H1 (cell line): Measurements from ENCODE around the gene NOC4L. TPM values are rescaled to one million over a fixed set of nuclear protein-coding genes. Genes with fewer than 3 reads are reported as not detected.

ENCODE experiments used
- CTCF ChIA-PET: fragments of 300-600 bp; sonication (Branson Sonifier 250); formaldehyde crosslinking; loops from one replicate; lab custom pipeline; 2021; ENCODE audit not compliant: partially characterized antibody; lab: Charles Lee
- POLR2A ChIA-PET: fragments of 300-600 bp; sonication (Branson Sonifier 250); formaldehyde crosslinking; loops from one replicate; lab custom pipeline; 2021; ENCODE audit warnings: inconsistent platforms; ENCODE audit not compliant: partially characterized antibody; lab: Charles Lee
- DNase-seq, 2 experiments: peaks; one replicate each; pipeline versions ENCODE4 v3.0.0 to v3.0.0-alpha.2; 2010 to 2022; ENCODE audit warnings: low spot score in 2 of 2, low read depth in 1 of 2, mixed read lengths in 1 of 2
- FAIRE-seq: peaks from 2 replicates; lab custom pipeline; 2011; peaks lifted over from hg19 to GRCh38; lab: Jason Lieb, UNC
- H2AFZ ChIP-seq: 2 replicates; pipeline ENCODE4 v1.8.1; 2012; ENCODE audit warnings: low read length, inconsistent platforms
- H2AK5ac ChIP-seq: 2 replicates; pipeline ENCODE4 v1.6.1; 2013; ENCODE audit warnings: low read depth, low read length
- H2BK120ac ChIP-seq: replicated peaks from 2 replicates; pipeline ENCODE3; 2013; ENCODE audit warnings: low read depth, low read length, inconsistent platforms
- H2BK12ac ChIP-seq: 2 replicates; pipeline ENCODE4 v1.6.1; 2013; ENCODE audit warnings: low read depth, low read length
- H2BK15ac ChIP-seq: 2 replicates; pipeline ENCODE4 v1.6.1; 2013; ENCODE audit warnings: low read length
- H2BK20ac ChIP-seq: 2 replicates; pipeline ENCODE4 v1.6.1; 2013; ENCODE audit warnings: low read length
- H2BK5ac ChIP-seq: 2 replicates; pipeline ENCODE4 v1.6.1; 2013; ENCODE audit warnings: low read depth, low read length
- H3K14ac ChIP-seq: 2 replicates; pipeline ENCODE4 v1.6.1; 2013; ENCODE audit warnings: inconsistent platforms; ENCODE audit not compliant: insufficient read length
- H3K18ac ChIP-seq: 2 replicates; pipeline ENCODE4 v1.6.1; 2013; ENCODE audit warnings: low read length; ENCODE audit errors: extremely low read depth
- H3K23ac ChIP-seq: 2 replicates; pipeline ENCODE4 v1.6.1; 2013; ENCODE audit warnings: inconsistent platforms; ENCODE audit not compliant: insufficient read length
- H3K23me2 ChIP-seq: 2 replicates; pipeline ENCODE4 v1.6.1; 2013; ENCODE audit warnings: low read depth, low read length
- H3K27ac ChIP-seq: 2 replicates; pipeline ENCODE4 v1.6.1; 2011; ENCODE audit warnings: low read depth, low read length, inconsistent platforms
- H3K27me3 ChIP-seq, 4 experiments: replicated peaks in 1 of 4; 1 replicate in 1 of 4; 2 replicates in 3 of 4; pipeline versions ENCODE4 v1.6.1 to v1.8.1; 2011 to 2013; ENCODE audit warnings: low read length in 3 of 4, mild to moderate bottlenecking in 3 of 4, inconsistent platforms in 2 of 4, mixed read lengths in 2 of 4, moderate library complexity in 1 of 4; ENCODE audit not compliant: control insufficient read depth in 3 of 4, insufficient read depth in 3 of 4; ENCODE audit errors: extremely low read depth in 1 of 4
- H3K36me3 ChIP-seq, 4 experiments: 2 replicates each; pipeline versions ENCODE4 v1.6.1 to v1.8.1; 2011 to 2013; ENCODE audit warnings: mild to moderate bottlenecking in 4 of 4, low read length in 3 of 4, moderate library complexity in 2 of 4, control low read depth in 1 of 4, inconsistent platforms in 1 of 4; ENCODE audit not compliant: insufficient read depth in 4 of 4, control insufficient read depth in 2 of 4
- H3K4ac ChIP-seq: replicated peaks from 2 replicates; pipeline ENCODE3; 2013; ENCODE audit warnings: low read length, low read depth, mixed read lengths, inconsistent platforms; ENCODE audit not compliant: insufficient read length
- H3K4me1 ChIP-seq, 4 experiments: replicated peaks in 1 of 4; 1 replicate in 1 of 4; 2 replicates in 3 of 4; pipeline versions ENCODE4 v1.6.1 to v1.8.1; 2011 to 2013; ENCODE audit warnings: low read length in 3 of 4, inconsistent platforms in 2 of 4, mixed read lengths in 1 of 4; ENCODE audit not compliant: insufficient read depth in 4 of 4, control insufficient read depth in 3 of 4
- H3K4me2 ChIP-seq, 2 experiments: 2 replicates each; pipeline versions ENCODE4 v1.6.1 to v1.8.1; 2011 to 2013; ENCODE audit warnings: low read depth in 2 of 2, low read length in 2 of 2, control low read depth in 1 of 2, inconsistent platforms in 1 of 2, mild to moderate bottlenecking in 1 of 2; ENCODE audit not compliant: insufficient read depth in 1 of 2
- H3K4me3 ChIP-seq, 4 experiments: fragments of 200-600, 300-600 bp in 1 of 4; sonication (generic), shearing (Covaris generic), sonication (Bioruptor Twin) in 1 of 4; 2 replicates each; pipeline versions ENCODE4 v1.5.1 to v1.8.1; 2011 to 2016; ENCODE audit warnings: low read length in 4 of 4, low read depth in 3 of 4, control low read depth in 2 of 4, inconsistent platforms in 2 of 4, mild to moderate bottlenecking in 2 of 4, mixed read lengths in 1 of 4, moderate library complexity in 1 of 4; ENCODE audit not compliant: insufficient read depth in 2 of 4; ENCODE audit errors: extremely low read depth in 1 of 4
- H3K56ac ChIP-seq: replicated peaks from 2 replicates; pipeline ENCODE3; 2013; ENCODE audit warnings: low read depth, mild to moderate bottlenecking, mixed read lengths, low read length, inconsistent platforms; ENCODE audit not compliant: insufficient read length
- H3K79me1 ChIP-seq: 2 replicates; pipeline ENCODE4 v1.6.1; 2013; ENCODE audit warnings: low read depth, low read length, control low read depth
- H3K79me2 ChIP-seq, 2 experiments: 2 replicates each; pipeline versions ENCODE4 v1.6.1 to v1.8.1; 2012 to 2013; ENCODE audit warnings: low read length in 2 of 2, mild to moderate bottlenecking in 2 of 2, inconsistent platforms in 1 of 2; ENCODE audit not compliant: insufficient read depth in 2 of 2, control insufficient read depth in 1 of 2
- H3K9ac ChIP-seq, 4 experiments: replicated peaks in 1 of 4; 1 replicate in 1 of 4; 2 replicates in 3 of 4; pipeline versions ENCODE4 v1.6.1 to v1.8.1; 2011 to 2013; ENCODE audit warnings: low read depth in 3 of 4, low read length in 3 of 4, control low read depth in 2 of 4, mild to moderate bottlenecking in 2 of 4, moderate library complexity in 2 of 4, inconsistent platforms in 1 of 4; ENCODE audit errors: extremely low read depth in 1 of 4
- H3K9me3 ChIP-seq, 2 experiments: 2 replicates each; pipeline versions ENCODE4 v1.6.1 to v1.8.1; 2012 to 2013; ENCODE audit warnings: mild to moderate bottlenecking in 2 of 2, moderate library complexity in 2 of 2, control low read depth in 1 of 2, inconsistent platforms in 1 of 2, low read depth in 1 of 2, low read length in 1 of 2, mixed read lengths in 1 of 2; ENCODE audit not compliant: insufficient read depth in 2 of 2
- H4K20me1 ChIP-seq, 2 experiments: replicated peaks in 1 of 2; 2 replicates each; pipeline versions ENCODE3 to v1.8.1; 2011 to 2013; ENCODE audit warnings: inconsistent platforms in 2 of 2, low read length in 2 of 2, mild to moderate bottlenecking in 1 of 2; ENCODE audit not compliant: insufficient read depth in 2 of 2, control insufficient read depth in 1 of 2
- H4K5ac ChIP-seq: 2 replicates; pipeline ENCODE4 v1.6.1; 2013; ENCODE audit warnings: low read length, low read depth, mixed read lengths, inconsistent platforms; ENCODE audit not compliant: insufficient read length
- H4K8ac ChIP-seq: 2 replicates; pipeline ENCODE4 v1.8.0; 2013; ENCODE audit warnings: mild to moderate bottlenecking, moderate library complexity, low read length, inconsistent platforms; ENCODE audit not compliant: insufficient read depth; ENCODE audit errors: extremely low read depth
- H4K91ac ChIP-seq: replicated peaks from 2 replicates; pipeline ENCODE3; 2013; ENCODE audit warnings: low read length, mixed read lengths, inconsistent platforms; ENCODE audit not compliant: insufficient read length
- BRCA1 ChIP-seq: IDR thresholded peaks from 2 replicates; pipeline ENCODE4 v1.6.1; 2012; ENCODE audit warnings: low read depth, low read length, improper control_type of control experiment
- CBX5 ChIP-seq: fragments of 300-800, 300-1000 bp; sonication (generic); IDR thresholded peaks from 2 replicates; pipeline ENCODE4 v1.7.1; 2016; ENCODE audit warnings: antibody characterized with exemption, low read length, low read depth
- CEBPB ChIP-seq: IDR thresholded peaks from 2 replicates; pipeline ENCODE4 v1.6.1; 2012; ENCODE audit warnings: low read depth, low read length
- CREB1 ChIP-seq: IDR thresholded peaks from 2 replicates; pipeline ENCODE4 v1.6.1; 2012; ENCODE audit warnings: inconsistent platforms
- EP300 ChIP-seq, 2 experiments: IDR thresholded peaks; 1 replicate in 1 of 2; 2 replicates in 1 of 2; pipeline ENCODE4 v1.6.1; 2011 to 2012; ENCODE audit warnings: low read depth in 2 of 2, low read length in 2 of 2, mild to moderate bottlenecking in 2 of 2, borderline replicate concordance in 1 of 2, inconsistent platforms in 1 of 2, moderate library complexity in 1 of 2
- KDM4A ChIP-seq: IDR thresholded peaks from one replicate; pipeline ENCODE4 v1.7.1; 2012; ENCODE audit warnings: low read depth, mild to moderate bottlenecking, moderate library complexity, low read length, inconsistent platforms; ENCODE audit not compliant: severe bottlenecking
- PHF8 ChIP-seq: fragments of 200-600 bp; sonication (generic); conservative IDR thresholded peaks from 2 replicates; pipeline ENCODE4 v1.7.1; 2012; ENCODE audit warnings: low read depth, mild to moderate bottlenecking, inconsistent platforms, low read length, moderate library complexity
- POLR2A ChIP-seq, 2 experiments: IDR thresholded peaks; 1 replicate in 1 of 2; 2 replicates in 1 of 2; pipeline ENCODE4 v1.6.1; 2011; ENCODE audit warnings: low read depth in 2 of 2, low read length in 2 of 2, mild to moderate bottlenecking in 2 of 2; ENCODE audit errors: control extremely low read depth in 1 of 2
- POLR2AphosphoS5 ChIP-seq: IDR thresholded peaks from 2 replicates; pipeline ENCODE4 v1.6.1; 2011; ENCODE audit warnings: low read depth, low read length
- RXRA ChIP-seq: IDR thresholded peaks from 2 replicates; pipeline ENCODE4 v1.6.1; 2011; ENCODE audit warnings: low read depth, mild to moderate bottlenecking, low read length, moderate library complexity; ENCODE audit not compliant: insufficient read depth
- SIRT6 ChIP-seq: IDR thresholded peaks from one replicate; pipeline ENCODE4 v1.7.1; 2012; ENCODE audit warnings: low read length, inconsistent platforms
- SP4 ChIP-seq: IDR thresholded peaks from 2 replicates; pipeline ENCODE4 v1.6.1; 2012; ENCODE audit warnings: low read length, inconsistent platforms
- YY1 ChIP-seq: IDR thresholded peaks from 2 replicates; pipeline ENCODE4 v1.6.1; 2011; ENCODE audit warnings: low read depth, mild to moderate bottlenecking, low read length
- ZNF274 ChIP-seq: IDR thresholded peaks from 2 replicates; pipeline ENCODE4 v1.7.0; 2012; ENCODE audit warnings: low read length, borderline replicate concordance; ENCODE audit errors: extremely low read depth
- WGBS, 2 experiments: shearing (Covaris generic) in 1 of 2; methylation state at CpG; one replicate each; pipeline versions ENCODE4 v1.1.6 to v1.1.7; 2013 to 2015; ENCODE audit warnings: low lambda C conversion rate in 2 of 2, mixed read lengths in 2 of 2, inconsistent platforms in 1 of 2, low coverage in 1 of 2, missing lambda C conversion rate in 1 of 2; ENCODE audit not compliant: insufficient replicate concordance in 2 of 2, insufficient coverage in 1 of 2, insufficient read length in 1 of 2; ENCODE audit errors: extremely low coverage in 1 of 2, missing lambda C conversion rate in 1 of 2; 5-methylcytosine and 5-hydroxymethylcytosine counted together
- polyA plus RNA-seq, 7 experiments: library from polyadenylated mRNA; depleted of rRNA in 3 of 7; stranded (reverse) in 5 of 7; unstranded in 2 of 7; fragments of >200 nt in 5 of 7; fragments of 200-250 nt in 2 of 7; gene quantifications; 1 replicate in 5 of 7; 2 replicates in 1 of 7; 4 replicates in 1 of 7; pipeline versions ENCODE4 v1.2.1 to v1.2.3, GENCODE V29; 2011 to 2013; ENCODE audit warnings: missing spikeins in 2 of 7, mixed read lengths in 2 of 7
- total RNA-seq: library from RNA; stranded (reverse); fragmentation: NEBNext Ultra II Directional; extraction: Animal tissue kit (Norgen Biotek cat#: 25700); gene quantifications from 2 replicates; pipeline ENCODE4 v1.2.1, GENCODE V29; 2021
- TF ChIP-seq, protein P1 (sequence below): IDR thresholded peaks from 2 replicates; pipeline ENCODE4 v1.6.1; 2011; ENCODE audit warnings: low read length, improper control_type of control experiment

NOC4L gene
- total and polyA plus RNA-seq, 2 of the 8 experiments (the other 6 are each of a cell fraction or from before 2014, with no cell fraction given): 26.8 to 40.3 TPM

DNA sequence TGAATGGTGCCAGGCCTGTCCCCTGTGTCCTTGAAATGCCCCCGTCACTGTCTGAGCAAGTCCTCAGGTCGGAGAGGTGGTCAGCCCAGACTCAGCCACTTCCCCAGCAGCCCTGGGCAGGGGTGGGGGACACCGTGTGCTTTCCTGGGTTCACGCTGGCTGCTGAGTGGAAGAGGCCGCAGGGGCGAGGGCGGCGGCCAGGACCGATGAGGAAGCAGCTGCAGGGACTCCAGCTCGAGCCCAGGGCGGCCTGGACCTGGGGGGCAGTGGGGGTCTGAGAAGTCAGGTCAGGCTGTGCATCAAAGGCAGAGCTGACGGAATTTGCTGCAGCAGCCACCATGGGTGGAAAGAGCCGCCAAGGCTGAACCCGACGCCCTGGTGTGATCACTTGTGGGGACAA is 28.4 kb downstream of the NOC4L start:
- Histone ChIP-seq H4K8ac (peak overlapping the region; percentile 5; the same call in 1 of the 2 replicates), H3K79me2 (no peaks in the 10 kb centered on the region), H3K4me3 (no peak overlapping the region), H4K20me1 (peaks cover 0 to 1% of the 10 kb centered on the region in 2 experiments), H3K27me3 (peaks cover 0 to 18% (median 12%) of the 10 kb centered on the region in 4 experiments; a peak in 5 of 7 replicates), H3K9ac (no peak overlapping the region), H3K23me2 (no peaks in the 10 kb centered on the region), H3K14ac (no peak overlapping the region), H3K56ac (no peak overlapping the region), H3K4ac (no peak overlapping the region), H3K36me3 (no peaks in the 10 kb centered on the region), H3K23ac (no peak overlapping the region), H2BK12ac (no peak overlapping the region), H2BK120ac (no peak overlapping the region), H2BK15ac (no peak overlapping the region), H2BK20ac (no peak overlapping the region), H3K4me2 (no peak overlapping the region), H2AK5ac (no peak overlapping the region), H2AFZ (no peak overlapping the region), H2BK5ac (no peak overlapping the region), H4K91ac (no peak overlapping the region), H3K79me1 (no peaks in the 10 kb centered on the region), H3K18ac (no peak overlapping the region), H3K4me1 (no peaks in the 10 kb centered on the region), H3K9me3 (no peaks in the 10 kb centered on the region), H3K27ac (no peak overlapping the region), H4K5ac (no peak overlapping the region)
- DNase-seq (no peak), FAIRE-seq (no peak)
- 90% methylated on average over 15 of the region's 15 CpGs; no CpG with 5 or more reads in 1 of the 2 experiments for WGBS, 2 experiments
- ChIA-PET POLR2A (no interaction called here), CTCF (no interaction called here)
- no peak for TF ChIP-seq YY1
- TF ChIP-seq, protein P1, sequence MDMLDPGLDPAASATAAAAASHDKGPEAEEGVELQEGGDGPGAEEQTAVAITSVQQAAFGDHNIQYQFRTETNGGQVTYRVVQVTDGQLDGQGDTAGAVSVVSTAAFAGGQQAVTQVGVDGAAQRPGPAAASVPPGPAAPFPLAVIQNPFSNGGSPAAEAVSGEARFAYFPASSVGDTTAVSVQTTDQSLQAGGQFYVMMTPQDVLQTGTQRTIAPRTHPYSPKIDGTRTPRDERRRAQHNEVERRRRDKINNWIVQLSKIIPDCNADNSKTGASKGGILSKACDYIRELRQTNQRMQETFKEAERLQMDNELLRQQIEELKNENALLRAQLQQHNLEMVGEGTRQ: no peak
- no peak for TF ChIP-seq BRCA1
- no peak for TF ChIP-seq CBX5
- TF ChIP-seq ZNF274: no peak
- no peak for TF ChIP-seq POLR2A (IDR thresholded peaks at IDR 0.05; ENCODE audit: control extremely low read depth in 1 of 2, low read depth in 2 of 2, low read length in 2 of 2)
- no peak for TF ChIP-seq CEBPB
- TF ChIP-seq KDM4A: no peak
- TF ChIP-seq EP300 (IDR thresholded peaks at IDR 0.05; ENCODE audit: borderline replicate concordance in 1 of 2, low read depth in 2 of 2, low read length in 2 of 2): no peak
- no peak for TF ChIP-seq SP4
- no peak for TF ChIP-seq POLR2AphosphoS5
- TF ChIP-seq CREB1: no peak
- no peak for TF ChIP-seq SIRT6
- TF ChIP-seq PHF8: no peak
- TF ChIP-seq RXRA: no peak
